GM12873 (cell line): ENCODE data around the gene ZNF774.

Experiments
- CTCF ChIP-seq: IDR thresholded peaks from 2 replicates; pipeline ENCODE4 v1.5.1; 2012; ENCODE audit warnings: low read depth, mild to moderate bottlenecking, moderate library complexity, low read length, control low read depth; ENCODE audit not compliant: insufficient read depth; ENCODE audit errors: missing control alignments

Gene ZNF774

GRCh38 chr15:90402767-90403166 lies 50.7 kb downstream of the ZNF774 start:
- no peak for TF ChIP-seq CTCF

- no peak for TF ChIP-seq CTCF
Measured at GRCh38 chr15:90405055-90405607, 53.0 kb downstream of the ZNF774 start.

- TF ChIP-seq CTCF, result no peak
Measured at GRCh38 chr15:90407336-90407735, 55.3 kb downstream of the ZNF774 start.

GRCh38 chr15:90407871-90408317 lies 55.8 kb downstream of the ZNF774 start:
- TF ChIP-seq CTCF, result no peak

- TF ChIP-seq CTCF, result no peak
Measured at GRCh38 chr15:90408657-90409056, 56.6 kb downstream of the ZNF774 start.

- no peak for TF ChIP-seq CTCF
Measured at GRCh38 chr15:90411176-90411575, 59.1 kb downstream of the ZNF774 start.
